T-helper 2 cell treated with Interferon-gamma antibody and Interleukin-4, amounts not matched to agents 5 μg/mL and 100 μg/mL, for 36 hours (primary cell): ENCODE results near the gene HMGCL.
"Not testable (repeated sequence)": the region's sequence is repeated elsewhere in the genome, so short reads cannot be mapped to it uniquely, and the experiment has no call there.

Experiments
- DNase-seq: peaks from one replicate; pipeline ENCODE4 v3.0.0; 2021; ENCODE audit warnings: low spot score
- H3K27ac Mint-ChIP-seq: one replicate; pipeline ENCODE4 v1.8.0; 2021; ENCODE audit warnings: mild to moderate bottlenecking, mixed read lengths
- H3K27me3 Mint-ChIP-seq: one replicate; pipeline ENCODE4 v1.8.0; 2021; ENCODE audit warnings: low read depth, mixed read lengths
- H3K36me3 Mint-ChIP-seq: one replicate; pipeline ENCODE4 v1.8.0; 2021; ENCODE audit warnings: low read depth, mixed read lengths
- H3K4me1 Mint-ChIP-seq: one replicate; pipeline ENCODE4 v1.8.0; 2021; ENCODE audit warnings: low read depth, mixed read lengths
- H3K4me3 Mint-ChIP-seq: one replicate; pipeline ENCODE4 v1.8.0; 2022; ENCODE audit warnings: mild to moderate bottlenecking, moderate library complexity, mixed read lengths
- H3K9me3 Mint-ChIP-seq: one replicate; pipeline ENCODE4 v1.8.0; 2021; ENCODE audit warnings: mixed read lengths

Gene HMGCL

GRCh38 chr1:23825076-23825761 is at the start of gene HMGCL:
HMGCL (minus strand) TSS chr1:23825429; CDS start chr1:23825415, 14 bp downstream.
- Mint-ChIP-seq H3K9me3 (no peaks in the 10 kb centered on the region), H3K4me1 (peaks cover 15% of the 10 kb centered on the region), H3K27ac (peak within 1 kb of the TSS; percentile 90), H3K4me3 (peak within 1 kb of the TSS; percentile 94), H3K36me3 (peaks cover 2% of the 10 kb centered on the region), H3K27me3 (no peaks in the 10 kb centered on the region)
- peak; percentile 87 for DNase-seq

- Mint-ChIP-seq H3K36me3 (peaks cover 1% of the 10 kb centered on the region), H3K27ac (no peak overlapping the region), H3K27me3 (peaks cover 9% of the 10 kb centered on the region), H3K9me3 (peaks cover 9% of the 10 kb centered on the region), H3K4me1 (peaks cover 11% of the 10 kb centered on the region), H3K4me3 (no peak overlapping the region)
- no peak for DNase-seq
Measured at GRCh38 chr1:23872421-23872820, 47.2 kb upstream of the HMGCL start.

GRCh38 chr1:23869051-23869450 is 43.8 kb upstream of the HMGCL start:
- Mint-ChIP-seq H3K9me3 (no peaks in the 10 kb centered on the region), H3K4me3 (peak overlapping the region; percentile 80), H3K27me3 (peaks cover 17% of the 10 kb centered on the region), H3K36me3 (no peaks in the 10 kb centered on the region), H3K27ac (peak overlapping the region; percentile 69), H3K4me1 (peaks cover 16% of the 10 kb centered on the region)
- DNase-seq = no peak

- peak overlapping the region; percentile 80 for H3K4me3 Mint-ChIP-seq
- peaks cover 16% of the 10 kb centered on the region for H3K4me1 Mint-ChIP-seq
- H3K27me3 Mint-ChIP-seq = peaks cover 17% of the 10 kb centered on the region
- peak overlapping the region; percentile 26 for H3K27ac Mint-ChIP-seq
- no peaks in the 10 kb centered on the region for H3K36me3 Mint-ChIP-seq
- DNase-seq = no peak
- no peaks in the 10 kb centered on the region for H3K9me3 Mint-ChIP-seq
Measured at GRCh38 chr1:23868557-23869016, 43.4 kb upstream of the HMGCL start.

GRCh38 chr1:23867895-23868556 is 42.8 kb upstream of the HMGCL start, which contains the start of gene FUCA1:
FUCA1 (minus strand) TSS chr1:23868290; CDS start chr1:23868286, 4 bp downstream.
- Mint-ChIP-seq H3K4me1 (peaks cover 16% of the 10 kb centered on the region), H3K9me3 (no peaks in the 10 kb centered on the region), H3K27ac (peak within 1 kb of the TSS; percentile 69), H3K27me3 (peaks cover 17% of the 10 kb centered on the region), H3K36me3 (no peaks in the 10 kb centered on the region), H3K4me3 (peak within 1 kb of the TSS; percentile 80)
- DNase-seq = peak; percentile 89

- no peak for DNase-seq
- peaks cover 17% of the 10 kb centered on the region for H3K27me3 Mint-ChIP-seq
- peak overlapping the region; percentile 80 for H3K4me3 Mint-ChIP-seq
- H3K9me3 Mint-ChIP-seq = no peaks in the 10 kb centered on the region
- no peaks in the 10 kb centered on the region for H3K36me3 Mint-ChIP-seq
- peaks cover 16% of the 10 kb centered on the region for H3K4me1 Mint-ChIP-seq
- H3K27ac Mint-ChIP-seq = no peak overlapping the region
Measured at GRCh38 chr1:23867542-23867894, 42.3 kb upstream of the HMGCL start.

GRCh38 chr1:23865543-23865930 is 40.3 kb upstream of the HMGCL start:
- no peak overlapping the region for H3K27ac Mint-ChIP-seq
- peaks cover 15% of the 10 kb centered on the region for H3K27me3 Mint-ChIP-seq
- H3K4me3 Mint-ChIP-seq = peak overlapping the region; percentile 6

GRCh38 chr1:23864801-23865542 is 39.7 kb upstream of the HMGCL start:
- no peak overlapping the region for H3K4me3 Mint-ChIP-seq
- no peaks in the 10 kb centered on the region for H3K9me3 Mint-ChIP-seq
- DNase-seq = no peak
- H3K36me3 Mint-ChIP-seq = no peaks in the 10 kb centered on the region
- peaks cover 15% of the 10 kb centered on the region for H3K27me3 Mint-ChIP-seq
- H3K27ac Mint-ChIP-seq = no peak overlapping the region
- peaks cover 16% of the 10 kb centered on the region for H3K4me1 Mint-ChIP-seq

More at GRCh38 chr1:23865543-23865930, 40.3 kb upstream of the HMGCL start:
- peaks cover 16% of the 10 kb centered on the region for H3K4me1 Mint-ChIP-seq
- H3K36me3 Mint-ChIP-seq = no peaks in the 10 kb centered on the region
- no peak for DNase-seq
- H3K9me3 Mint-ChIP-seq = no peaks in the 10 kb centered on the region

- no peak for DNase-seq
- peaks cover 6% of the 10 kb centered on the region for H3K4me1 Mint-ChIP-seq
- peaks cover 8% of the 10 kb centered on the region for H3K27me3 Mint-ChIP-seq
- H3K4me3 Mint-ChIP-seq = no peak overlapping the region
- H3K36me3 Mint-ChIP-seq = peaks cover 2% of the 10 kb centered on the region
- no peak overlapping the region for H3K27ac Mint-ChIP-seq
- no peaks in the 10 kb centered on the region for H3K9me3 Mint-ChIP-seq
Measured at GRCh38 chr1:23862640-23863039, 37.4 kb upstream of the HMGCL start.

GRCh38 chr1:23854568-23854967 is 29.3 kb upstream of the HMGCL start:
- Mint-ChIP-seq H3K27me3 (no peaks in the 10 kb centered on the region), H3K27ac (no peak overlapping the region), H3K36me3 (peaks cover under 1% of the 10 kb centered on the region), H3K9me3 (no peaks in the 10 kb centered on the region), H3K4me3 (no peak overlapping the region), H3K4me1 (no peaks in the 10 kb centered on the region)
- DNase-seq = no peak

GRCh38 chr1:23853124-23853523 is 27.9 kb upstream of the HMGCL start:
- H3K36me3 Mint-ChIP-seq, H3K27ac Mint-ChIP-seq, H3K4me3 Mint-ChIP-seq, DNase-seq, H3K4me1 Mint-ChIP-seq, H3K9me3 Mint-ChIP-seq, H3K27me3 Mint-ChIP-seq: not testable (repeated sequence)

GRCh38 chr1:23851406-23851805 is 26.2 kb upstream of the HMGCL start:
- not testable (repeated sequence) for H3K4me3 Mint-ChIP-seq, H3K27me3 Mint-ChIP-seq, H3K27ac Mint-ChIP-seq, H3K9me3 Mint-ChIP-seq, DNase-seq, H3K4me1 Mint-ChIP-seq
- H3K36me3 Mint-ChIP-seq = peaks cover 14% of the 10 kb centered on the region

- peaks cover 8% of the 10 kb centered on the region for H3K9me3 Mint-ChIP-seq
- DNase-seq = no peak
- no peak overlapping the region for H3K27ac Mint-ChIP-seq
- no peaks in the 10 kb centered on the region for H3K27me3 Mint-ChIP-seq
- no peak overlapping the region for H3K4me3 Mint-ChIP-seq
- peaks cover 20% of the 10 kb centered on the region for H3K36me3 Mint-ChIP-seq
- H3K4me1 Mint-ChIP-seq = no peaks in the 10 kb centered on the region
Measured at GRCh38 chr1:23848673-23849616, 23.7 kb upstream of the HMGCL start.
